GM23338 (cell line): ENCODE data around the gene RGS3.

Experiments used
- CREB1 ChIP-seq: fragments of 250-450 bp; sonication (Bioruptor Pico); IDR thresholded peaks from 2 replicates; pipeline ENCODE4 v1.5.0; 2020; ENCODE audit warnings: low read depth, mild to moderate bottlenecking, moderate library complexity
- EZH2 ChIP-seq: fragments of 200-600 bp; sonication (generic); IDR thresholded peaks from one replicate; pipeline ENCODE4 v1.8.0; 2017; ENCODE audit warnings: antibody characterized with exemption, mild to moderate bottlenecking, low read depth; ENCODE audit not compliant: unreplicated experiment
- EZH2phosphoT487 ChIP-seq: fragments of 200-600 bp; sonication (generic); IDR thresholded peaks from one replicate; pipeline ENCODE4 v1.8.1; 2018; ENCODE audit warnings: antibody characterized with exemption; ENCODE audit not compliant: unreplicated experiment
- JUNB ChIP-seq: IDR thresholded peaks from one replicate; pipeline ENCODE4 v1.6.1; 2016; ENCODE audit warnings: antibody characterized with exemption; ENCODE audit not compliant: unreplicated experiment
- POLR2AphosphoS5 ChIP-seq: IDR thresholded peaks from 2 replicates; pipeline ENCODE4 v1.6.1; 2016; ENCODE audit warnings: antibody characterized with exemption, low read depth
- TF ChIP-seq, protein P1 (sequence below), 2 experiments: fragments of 200-600 bp in 1 of 2; sonication (generic) in 1 of 2; conservative IDR thresholded peaks; 2 replicates each; pipeline versions ENCODE4 v1.5.1 to v1.6.1; 2016 to 2017; ENCODE audit warnings: antibody characterized with exemption in 2 of 2, low read depth in 2 of 2, mild to moderate bottlenecking in 2 of 2, moderate library complexity in 1 of 2
- TF ChIP-seq, protein P2 (sequence below): IDR thresholded peaks from one replicate; pipeline ENCODE4 v1.6.1; 2018; ENCODE audit warnings: antibody characterized with exemption; ENCODE audit not compliant: unreplicated experiment
- TF ChIP-seq, protein P3 (sequence below): IDR thresholded peaks from 2 replicates; pipeline ENCODE4 v1.6.1; 2016; ENCODE audit warnings: antibody characterized with exemption
- TF ChIP-seq, protein P4 (sequence below): fragments of 250-450 bp; sonication (Bioruptor Pico); IDR thresholded peaks from 2 replicates; pipeline ENCODE4 v1.5.0; 2020; ENCODE audit warnings: mild to moderate bottlenecking, moderate library complexity

DNA sequence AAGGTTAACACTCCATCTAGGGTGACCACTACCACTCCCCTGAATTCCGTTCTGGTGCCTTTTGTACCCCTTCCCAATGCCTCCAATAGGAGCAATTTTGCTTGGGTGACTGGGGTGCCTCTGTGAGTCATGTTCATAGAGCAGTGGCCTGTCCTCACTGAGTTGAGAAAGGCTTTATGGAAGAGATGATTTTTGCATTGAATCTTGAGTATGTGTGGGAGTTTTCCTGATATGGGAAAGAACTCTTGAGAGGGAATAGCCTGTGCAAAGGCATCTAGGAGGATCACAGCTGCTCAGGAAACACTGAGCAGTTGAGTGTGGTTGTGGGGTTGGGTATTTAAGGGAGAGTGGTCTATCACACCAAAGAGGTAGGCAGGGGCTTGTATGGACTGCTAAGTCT lies 36.8 kb upstream of the RGS3 start:
- TF ChIP-seq POLR2AphosphoS5 (no peak), EZH2 (no peak), JUNB (no peak), EZH2phosphoT487 (no peak), CREB1 (CRISPR knock-in tag) (no peak)
- TF ChIP-seq, protein P1, sequence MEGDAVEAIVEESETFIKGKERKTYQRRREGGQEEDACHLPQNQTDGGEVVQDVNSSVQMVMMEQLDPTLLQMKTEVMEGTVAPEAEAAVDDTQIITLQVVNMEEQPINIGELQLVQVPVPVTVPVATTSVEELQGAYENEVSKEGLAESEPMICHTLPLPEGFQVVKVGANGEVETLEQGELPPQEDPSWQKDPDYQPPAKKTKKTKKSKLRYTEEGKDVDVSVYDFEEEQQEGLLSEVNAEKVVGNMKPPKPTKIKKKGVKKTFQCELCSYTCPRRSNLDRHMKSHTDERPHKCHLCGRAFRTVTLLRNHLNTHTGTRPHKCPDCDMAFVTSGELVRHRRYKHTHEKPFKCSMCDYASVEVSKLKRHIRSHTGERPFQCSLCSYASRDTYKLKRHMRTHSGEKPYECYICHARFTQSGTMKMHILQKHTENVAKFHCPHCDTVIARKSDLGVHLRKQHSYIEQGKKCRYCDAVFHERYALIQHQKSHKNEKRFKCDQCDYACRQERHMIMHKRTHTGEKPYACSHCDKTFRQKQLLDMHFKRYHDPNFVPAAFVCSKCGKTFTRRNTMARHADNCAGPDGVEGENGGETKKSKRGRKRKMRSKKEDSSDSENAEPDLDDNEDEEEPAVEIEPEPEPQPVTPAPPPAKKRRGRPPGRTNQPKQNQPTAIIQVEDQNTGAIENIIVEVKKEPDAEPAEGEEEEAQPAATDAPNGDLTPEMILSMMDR (conservative IDR thresholded peaks at IDR 0.05; ENCODE audit: low read depth in 2 of 2), result no peak
- TF ChIP-seq, protein P2, sequence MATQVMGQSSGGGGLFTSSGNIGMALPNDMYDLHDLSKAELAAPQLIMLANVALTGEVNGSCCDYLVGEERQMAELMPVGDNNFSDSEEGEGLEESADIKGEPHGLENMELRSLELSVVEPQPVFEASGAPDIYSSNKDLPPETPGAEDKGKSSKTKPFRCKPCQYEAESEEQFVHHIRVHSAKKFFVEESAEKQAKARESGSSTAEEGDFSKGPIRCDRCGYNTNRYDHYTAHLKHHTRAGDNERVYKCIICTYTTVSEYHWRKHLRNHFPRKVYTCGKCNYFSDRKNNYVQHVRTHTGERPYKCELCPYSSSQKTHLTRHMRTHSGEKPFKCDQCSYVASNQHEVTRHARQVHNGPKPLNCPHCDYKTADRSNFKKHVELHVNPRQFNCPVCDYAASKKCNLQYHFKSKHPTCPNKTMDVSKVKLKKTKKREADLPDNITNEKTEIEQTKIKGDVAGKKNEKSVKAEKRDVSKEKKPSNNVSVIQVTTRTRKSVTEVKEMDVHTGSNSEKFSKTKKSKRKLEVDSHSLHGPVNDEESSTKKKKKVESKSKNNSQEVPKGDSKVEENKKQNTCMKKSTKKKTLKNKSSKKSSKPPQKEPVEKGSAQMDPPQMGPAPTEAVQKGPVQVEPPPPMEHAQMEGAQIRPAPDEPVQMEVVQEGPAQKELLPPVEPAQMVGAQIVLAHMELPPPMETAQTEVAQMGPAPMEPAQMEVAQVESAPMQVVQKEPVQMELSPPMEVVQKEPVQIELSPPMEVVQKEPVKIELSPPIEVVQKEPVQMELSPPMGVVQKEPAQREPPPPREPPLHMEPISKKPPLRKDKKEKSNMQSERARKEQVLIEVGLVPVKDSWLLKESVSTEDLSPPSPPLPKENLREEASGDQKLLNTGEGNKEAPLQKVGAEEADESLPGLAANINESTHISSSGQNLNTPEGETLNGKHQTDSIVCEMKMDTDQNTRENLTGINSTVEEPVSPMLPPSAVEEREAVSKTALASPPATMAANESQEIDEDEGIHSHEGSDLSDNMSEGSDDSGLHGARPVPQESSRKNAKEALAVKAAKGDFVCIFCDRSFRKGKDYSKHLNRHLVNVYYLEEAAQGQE, result no peak
- TF ChIP-seq, protein P3, sequence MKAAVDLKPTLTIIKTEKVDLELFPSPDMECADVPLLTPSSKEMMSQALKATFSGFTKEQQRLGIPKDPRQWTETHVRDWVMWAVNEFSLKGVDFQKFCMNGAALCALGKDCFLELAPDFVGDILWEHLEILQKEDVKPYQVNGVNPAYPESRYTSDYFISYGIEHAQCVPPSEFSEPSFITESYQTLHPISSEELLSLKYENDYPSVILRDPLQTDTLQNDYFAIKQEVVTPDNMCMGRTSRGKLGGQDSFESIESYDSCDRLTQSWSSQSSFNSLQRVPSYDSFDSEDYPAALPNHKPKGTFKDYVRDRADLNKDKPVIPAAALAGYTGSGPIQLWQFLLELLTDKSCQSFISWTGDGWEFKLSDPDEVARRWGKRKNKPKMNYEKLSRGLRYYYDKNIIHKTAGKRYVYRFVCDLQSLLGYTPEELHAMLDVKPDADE, result no peak
- TF ChIP-seq, protein P4, sequence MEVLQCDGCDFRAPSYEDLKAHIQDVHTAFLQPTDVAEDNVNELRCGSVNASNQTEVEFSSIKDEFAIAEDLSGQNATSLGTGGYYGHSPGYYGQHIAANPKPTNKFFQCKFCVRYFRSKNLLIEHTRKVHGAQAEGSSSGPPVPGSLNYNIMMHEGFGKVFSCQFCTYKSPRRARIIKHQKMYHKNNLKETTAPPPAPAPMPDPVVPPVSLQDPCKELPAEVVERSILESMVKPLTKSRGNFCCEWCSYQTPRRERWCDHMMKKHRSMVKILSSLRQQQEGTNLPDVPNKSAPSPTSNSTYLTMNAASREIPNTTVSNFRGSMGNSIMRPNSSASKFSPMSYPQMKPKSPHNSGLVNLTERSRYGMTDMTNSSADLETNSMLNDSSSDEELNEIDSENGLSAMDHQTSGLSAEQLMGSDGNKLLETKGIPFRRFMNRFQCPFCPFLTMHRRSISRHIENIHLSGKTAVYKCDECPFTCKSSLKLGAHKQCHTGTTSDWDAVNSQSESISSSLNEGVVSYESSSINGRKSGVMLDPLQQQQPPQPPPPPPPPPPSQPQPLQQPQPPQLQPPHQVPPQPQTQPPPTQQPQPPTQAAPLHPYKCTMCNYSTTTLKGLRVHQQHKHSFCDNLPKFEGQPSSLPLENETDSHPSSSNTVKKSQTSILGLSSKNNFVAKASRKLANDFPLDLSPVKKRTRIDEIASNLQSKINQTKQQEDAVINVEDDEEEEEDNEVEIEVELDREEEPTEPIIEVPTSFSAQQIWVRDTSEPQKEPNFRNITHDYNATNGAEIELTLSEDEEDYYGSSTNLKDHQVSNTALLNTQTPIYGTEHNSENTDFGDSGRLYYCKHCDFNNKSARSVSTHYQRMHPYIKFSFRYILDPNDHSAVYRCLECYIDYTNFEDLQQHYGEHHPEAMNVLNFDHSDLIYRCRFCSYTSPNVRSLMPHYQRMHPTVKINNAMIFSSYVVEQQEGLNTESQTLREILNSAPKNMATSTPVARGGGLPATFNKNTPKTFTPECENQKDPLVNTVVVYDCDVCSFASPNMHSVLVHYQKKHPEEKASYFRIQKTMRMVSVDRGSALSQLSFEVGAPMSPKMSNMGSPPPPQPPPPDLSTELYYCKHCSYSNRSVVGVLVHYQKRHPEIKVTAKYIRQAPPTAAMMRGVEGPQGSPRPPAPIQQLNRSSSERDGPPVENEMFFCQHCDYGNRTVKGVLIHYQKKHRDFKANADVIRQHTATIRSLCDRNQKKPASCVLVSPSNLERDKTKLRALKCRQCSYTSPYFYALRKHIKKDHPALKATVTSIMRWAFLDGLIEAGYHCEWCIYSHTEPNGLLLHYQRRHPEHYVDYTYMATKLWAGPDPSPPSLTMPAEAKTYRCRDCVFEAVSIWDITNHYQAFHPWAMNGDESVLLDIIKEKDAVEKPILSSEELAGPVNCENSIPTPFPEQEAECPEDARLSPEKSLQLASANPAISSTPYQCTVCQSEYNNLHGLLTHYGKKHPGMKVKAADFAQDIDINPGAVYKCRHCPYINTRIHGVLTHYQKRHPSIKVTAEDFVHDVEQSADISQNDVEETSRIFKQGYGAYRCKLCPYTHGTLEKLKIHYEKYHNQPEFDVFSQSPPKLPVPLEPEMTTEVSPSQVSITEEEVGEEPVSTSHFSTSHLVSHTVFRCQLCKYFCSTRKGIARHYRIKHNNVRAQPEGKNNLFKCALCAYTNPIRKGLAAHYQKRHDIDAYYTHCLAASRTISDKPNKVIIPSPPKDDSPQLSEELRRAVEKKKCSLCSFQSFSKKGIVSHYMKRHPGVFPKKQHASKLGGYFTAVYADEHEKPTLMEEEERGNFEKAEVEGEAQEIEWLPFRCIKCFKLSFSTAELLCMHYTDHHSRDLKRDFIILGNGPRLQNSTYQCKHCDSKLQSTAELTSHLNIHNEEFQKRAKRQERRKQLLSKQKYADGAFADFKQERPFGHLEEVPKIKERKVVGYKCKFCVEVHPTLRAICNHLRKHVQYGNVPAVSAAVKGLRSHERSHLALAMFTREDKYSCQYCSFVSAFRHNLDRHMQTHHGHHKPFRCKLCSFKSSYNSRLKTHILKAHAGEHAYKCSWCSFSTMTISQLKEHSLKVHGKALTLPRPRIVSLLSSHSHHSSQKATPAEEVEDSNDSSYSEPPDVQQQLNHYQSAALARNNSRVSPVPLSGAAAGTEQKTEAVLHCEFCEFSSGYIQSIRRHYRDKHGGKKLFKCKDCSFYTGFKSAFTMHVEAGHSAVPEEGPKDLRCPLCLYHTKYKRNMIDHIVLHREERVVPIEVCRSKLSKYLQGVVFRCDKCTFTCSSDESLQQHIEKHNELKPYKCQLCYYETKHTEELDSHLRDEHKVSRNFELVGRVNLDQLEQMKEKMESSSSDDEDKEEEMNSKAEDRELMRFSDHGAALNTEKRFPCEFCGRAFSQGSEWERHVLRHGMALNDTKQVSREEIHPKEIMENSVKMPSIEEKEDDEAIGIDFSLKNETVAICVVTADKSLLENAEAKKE, result no peak
